HG03342 (cell line): Measurements from ENCODE around the gene ALDH3A1.

Experiments
- ATAC-seq: cut with Tn5 transposase; IDR thresholded peaks from one replicate; pipeline ENCODE4 v1.9.1; 2021; ENCODE audit warnings: mild to moderate bottlenecking, moderate library complexity; ENCODE audit not compliant: unreplicated experiment

ALDH3A1 gene

DNA sequence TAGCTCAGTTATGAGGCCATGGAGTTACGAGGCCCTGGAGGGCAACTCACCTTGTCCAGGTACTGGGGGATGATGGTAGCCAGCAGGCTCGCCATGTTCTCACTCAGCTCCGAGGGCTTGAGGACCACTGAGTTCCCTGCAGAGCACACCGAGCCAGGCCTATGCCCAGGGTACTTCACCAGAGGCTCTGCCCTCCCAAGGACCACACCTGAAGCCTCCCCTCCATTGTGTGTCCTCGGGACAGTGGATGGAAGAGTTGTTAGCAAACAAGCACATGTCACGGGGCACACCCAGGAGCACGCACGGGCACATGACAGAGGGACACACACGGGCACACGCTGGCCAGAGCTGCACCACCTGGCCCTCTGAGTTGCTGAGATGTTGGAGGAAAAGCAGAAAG lies 5.6 kb downstream of the ALDH3A1 start:
- ATAC-seq, result no peak

DNA sequence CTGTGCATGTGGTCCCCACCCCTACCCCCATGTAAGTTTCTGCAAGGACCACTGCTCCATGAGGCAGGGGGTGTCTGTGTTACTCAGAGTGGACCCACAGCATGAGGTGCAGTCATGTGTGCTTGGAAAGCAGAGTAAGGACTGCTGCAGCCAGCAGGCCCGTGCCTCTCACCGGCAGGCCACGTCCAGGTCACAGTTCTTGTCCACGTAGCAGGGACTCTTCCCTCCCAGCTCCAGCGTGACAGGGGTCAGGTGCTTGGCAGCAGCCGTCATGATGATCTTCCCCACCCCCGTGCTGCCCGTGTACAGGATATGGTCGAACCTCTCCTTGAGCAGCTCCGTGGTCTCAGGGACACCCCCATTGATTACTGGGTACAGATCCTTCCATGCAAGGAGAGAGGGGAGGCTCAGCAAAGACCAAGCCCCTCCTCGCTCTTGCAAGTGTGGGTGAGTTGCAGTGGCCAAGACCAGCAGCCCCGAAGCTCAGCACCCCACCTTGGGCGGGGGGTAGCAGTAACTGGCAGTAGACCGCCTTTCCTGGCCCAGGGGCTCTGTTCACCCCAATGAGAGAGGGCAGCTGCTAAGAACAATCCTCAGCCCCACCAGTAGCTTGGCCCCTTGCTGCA lies 6.2 kb downstream of the ALDH3A1 start:
- ATAC-seq, result no peak

DNA sequence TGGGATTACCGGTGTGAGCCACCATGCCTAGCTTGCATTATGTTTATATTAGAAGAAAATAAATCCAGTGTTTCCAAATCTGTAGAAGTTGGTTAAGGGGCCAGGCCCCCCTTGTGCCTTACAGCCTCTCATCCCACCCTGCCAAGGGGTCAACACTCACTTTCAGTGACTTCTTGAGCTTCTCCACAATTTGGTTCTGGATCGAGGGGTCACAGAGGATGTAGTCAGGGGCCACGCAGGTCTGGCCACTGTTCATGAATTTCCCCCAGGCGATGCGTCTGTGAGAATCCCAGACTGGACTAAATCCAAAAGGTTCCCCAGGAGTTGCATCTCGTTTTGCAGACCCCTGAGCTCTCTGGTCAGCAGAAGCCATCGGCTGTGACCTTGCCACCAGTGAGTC lies 7.2 kb downstream of the ALDH3A1 start:
- ATAC-seq, result no peak

DNA sequence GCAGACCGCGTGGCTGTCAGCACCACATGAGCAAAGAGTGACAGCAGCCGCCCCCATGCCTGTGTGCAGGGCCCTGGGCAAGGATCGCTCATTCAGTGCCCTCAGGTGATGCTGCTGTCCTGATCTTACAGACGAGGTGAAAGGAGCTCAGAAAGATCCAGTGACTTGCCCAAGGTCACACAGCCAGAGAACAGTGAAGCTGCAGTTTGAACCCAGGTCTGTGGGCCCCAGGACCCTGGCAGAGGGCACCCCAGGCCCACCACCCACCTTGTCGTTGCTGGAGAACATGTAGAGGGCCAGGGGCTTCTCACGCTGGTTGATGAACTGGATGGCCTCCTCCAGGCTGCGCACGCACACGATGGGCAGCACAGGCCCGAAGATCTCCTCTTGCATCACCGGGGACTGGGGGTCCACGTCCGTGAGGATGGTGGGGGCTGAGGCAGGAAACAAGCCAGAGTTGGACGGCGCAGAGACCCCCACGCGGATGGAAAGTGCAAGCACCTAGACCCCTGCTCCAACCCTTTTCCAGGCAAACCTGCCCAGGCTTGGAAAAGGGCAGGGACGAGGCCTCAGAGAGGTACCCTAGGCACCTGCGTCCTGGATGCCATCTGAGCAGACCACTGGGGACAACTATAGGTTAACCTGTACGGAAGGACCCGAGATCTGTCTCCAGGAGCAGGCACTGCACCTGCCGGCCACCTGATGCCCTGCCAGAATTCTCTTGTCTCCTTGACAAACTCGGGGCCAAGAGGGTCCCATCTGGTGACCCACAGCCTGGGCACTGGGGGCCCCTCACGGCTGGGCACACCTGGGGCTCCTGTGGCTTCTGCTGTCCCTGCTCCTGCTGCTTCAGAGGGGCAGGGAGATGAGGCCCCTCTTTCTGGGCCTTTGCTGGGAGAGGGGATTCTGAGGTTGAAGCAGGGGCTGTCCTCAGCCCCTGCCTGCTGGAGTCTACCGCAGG lies 8.6 kb downstream of the ALDH3A1 start:
- ATAC-seq, result no peak

DNA sequence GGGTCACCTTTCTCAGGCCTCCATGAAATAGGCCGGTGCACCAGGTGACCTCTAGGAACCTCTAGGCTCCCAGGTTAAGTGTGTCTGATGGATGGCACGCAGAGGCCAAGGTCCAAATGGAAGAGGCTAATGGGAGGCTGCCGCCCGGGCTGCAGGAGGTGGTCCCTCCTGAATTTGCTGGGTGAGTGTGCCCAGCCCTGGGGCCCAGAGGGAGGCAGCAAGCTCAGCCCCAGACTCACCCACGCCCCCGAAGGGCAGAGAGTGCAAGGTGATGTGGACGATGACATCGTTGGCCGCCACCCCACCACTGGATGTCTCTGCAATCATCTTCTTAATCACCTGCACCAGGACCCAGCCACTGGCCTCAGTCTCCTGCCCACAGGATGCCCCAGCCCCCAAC lies 9.3 kb downstream of the ALDH3A1 start:
- ATAC-seq, result no peak

DNA sequence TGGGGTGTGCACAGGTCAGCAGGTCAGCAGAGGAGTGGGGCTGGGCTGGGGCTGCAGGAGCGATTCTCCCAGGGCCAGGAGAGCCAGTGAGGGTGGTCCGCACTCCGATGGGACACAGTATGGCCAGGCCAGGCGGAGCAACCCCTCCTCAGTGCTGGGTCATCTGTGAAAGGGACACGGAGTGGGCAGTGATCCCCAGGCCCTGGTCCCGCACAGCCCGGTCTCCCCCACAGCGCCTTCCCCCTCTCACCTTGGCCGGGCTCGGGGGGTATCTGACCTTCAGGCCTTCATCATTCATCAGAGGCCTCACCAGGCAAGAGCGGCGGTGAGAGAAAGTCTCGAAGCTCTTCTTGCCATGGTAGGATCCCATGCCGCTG lies 10.0 kb downstream of the ALDH3A1 start:
- ATAC-seq, result no peak

DNA sequence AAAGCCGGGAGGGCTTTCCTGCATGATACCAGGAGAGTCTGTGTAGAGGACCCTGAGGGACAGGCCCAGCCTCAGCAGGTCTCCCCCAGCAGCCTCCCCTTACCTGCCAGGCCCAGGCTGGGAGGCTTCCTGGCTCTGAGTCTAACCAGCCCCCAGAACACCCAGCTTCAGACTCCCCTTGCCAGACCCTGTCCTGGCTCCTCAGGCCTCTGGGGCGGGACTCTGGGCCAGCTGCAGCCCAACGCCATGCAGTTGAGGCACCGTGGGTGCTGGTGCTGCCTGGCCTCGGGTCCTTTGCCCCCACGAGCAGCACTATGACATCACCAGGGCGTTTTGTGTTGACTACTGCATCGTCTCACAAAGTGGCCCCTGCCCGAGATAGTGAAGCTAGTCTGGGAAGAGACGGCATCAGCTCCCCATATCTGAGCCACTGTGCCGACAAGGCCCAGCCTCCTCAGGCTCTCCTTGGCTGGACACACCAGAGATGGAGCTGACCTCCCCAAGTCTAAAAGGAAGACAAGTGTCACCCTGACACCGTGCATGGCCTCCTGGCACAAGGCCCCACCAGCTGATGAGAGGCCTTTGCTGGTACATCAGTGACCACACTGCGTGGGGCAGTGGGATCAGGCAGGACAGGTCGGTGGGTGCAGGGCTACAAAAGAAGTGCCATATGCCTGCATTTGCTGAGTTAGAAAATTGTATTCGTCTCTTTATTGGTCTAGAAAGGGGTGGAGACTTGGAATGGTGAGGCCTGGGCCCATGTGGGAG lies 10.6 kb downstream of the ALDH3A1 start:
- no peak for ATAC-seq

DNA sequence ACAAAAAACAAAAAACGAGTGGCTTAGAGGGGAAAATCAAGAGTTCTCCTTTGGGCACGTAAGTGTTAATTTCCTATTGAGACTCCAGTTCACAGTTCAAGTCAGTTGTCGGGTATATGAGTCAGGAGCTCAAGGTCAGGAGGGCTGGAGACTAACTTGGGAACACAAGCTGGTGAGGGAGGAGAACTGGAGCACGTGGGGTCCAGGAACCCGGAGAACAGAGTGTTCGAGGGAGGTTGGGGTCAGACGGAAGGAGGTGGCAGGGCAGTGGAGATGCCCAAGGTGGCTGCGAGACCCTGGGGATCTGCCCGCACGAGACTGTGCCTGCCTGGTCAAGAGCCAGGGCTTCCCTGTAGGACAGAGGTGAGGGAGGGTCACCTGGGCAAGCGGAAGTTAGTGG lies 12.0 kb downstream of the ALDH3A1 start:
- ATAC-seq, result no peak

DNA sequence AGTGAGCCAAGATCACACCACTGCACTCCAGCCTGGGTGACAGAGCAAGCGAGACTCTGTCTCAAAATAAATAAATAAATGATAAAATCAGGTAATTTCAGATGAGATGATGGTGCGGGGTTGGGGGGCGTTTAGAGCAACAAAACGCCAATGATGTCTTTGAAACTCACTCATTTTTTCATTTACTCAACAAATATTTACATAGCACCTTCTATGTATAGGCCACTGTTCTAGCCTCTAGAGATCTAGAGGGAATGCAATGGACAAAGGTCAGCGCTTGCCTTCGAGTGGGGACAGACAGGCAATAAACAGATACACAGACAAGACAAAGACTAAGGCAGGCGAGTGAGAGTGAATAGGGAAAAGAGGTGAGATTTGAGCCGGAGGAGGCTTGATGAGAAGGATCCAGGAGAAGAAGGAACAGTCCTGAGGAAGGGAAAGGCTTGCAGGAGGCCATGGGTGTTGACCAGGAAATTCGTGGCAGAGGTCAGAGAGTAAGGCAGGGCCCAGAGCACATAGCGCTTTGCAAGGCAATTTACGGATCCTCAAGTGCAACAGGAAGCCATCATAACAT lies 14.1 kb downstream of the ALDH3A1 start:
- no peak for ATAC-seq

DNA sequence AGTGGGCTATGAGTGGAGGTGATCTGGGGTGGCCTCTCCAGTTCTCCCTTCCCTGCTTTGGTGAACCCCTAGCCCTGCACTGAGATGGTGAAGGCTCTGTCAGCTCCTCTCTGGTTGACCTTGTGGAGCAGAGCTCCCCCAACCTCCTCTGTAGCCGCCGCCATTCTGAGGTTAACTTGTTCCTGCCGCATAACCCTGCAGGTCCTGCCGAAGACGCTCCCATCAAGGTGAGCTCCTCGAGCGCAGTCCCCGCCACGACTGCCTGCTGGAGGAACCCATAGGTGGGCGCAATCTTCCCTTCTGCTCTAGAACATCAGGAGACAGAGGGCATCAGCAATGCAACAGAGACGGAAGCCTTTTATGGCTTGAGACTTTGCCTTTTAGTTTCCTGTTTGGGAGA lies 16.5 kb downstream of the ALDH3A1 start:
- no peak for ATAC-seq

DNA sequence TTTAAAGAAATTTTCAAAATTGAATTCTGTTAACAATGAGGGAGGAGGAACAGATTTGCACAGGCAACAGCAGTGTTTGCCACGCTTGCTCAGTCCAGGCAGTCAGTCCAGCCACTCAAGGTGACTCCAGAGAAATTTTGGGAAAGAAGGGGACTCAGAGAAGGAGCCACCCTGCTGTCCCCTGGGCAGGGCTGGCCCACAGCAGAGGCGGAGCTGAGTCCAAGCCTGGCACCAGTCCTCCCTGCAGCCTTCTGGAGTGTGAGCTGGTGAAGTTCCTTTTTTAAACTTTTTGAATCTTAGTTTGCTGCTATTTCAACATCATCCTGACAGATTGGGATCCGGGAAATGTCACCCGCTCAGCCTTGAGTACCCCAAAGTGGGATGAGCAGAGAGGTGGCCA lies 17.3 kb downstream of the ALDH3A1 start:
- ATAC-seq, result no peak

DNA sequence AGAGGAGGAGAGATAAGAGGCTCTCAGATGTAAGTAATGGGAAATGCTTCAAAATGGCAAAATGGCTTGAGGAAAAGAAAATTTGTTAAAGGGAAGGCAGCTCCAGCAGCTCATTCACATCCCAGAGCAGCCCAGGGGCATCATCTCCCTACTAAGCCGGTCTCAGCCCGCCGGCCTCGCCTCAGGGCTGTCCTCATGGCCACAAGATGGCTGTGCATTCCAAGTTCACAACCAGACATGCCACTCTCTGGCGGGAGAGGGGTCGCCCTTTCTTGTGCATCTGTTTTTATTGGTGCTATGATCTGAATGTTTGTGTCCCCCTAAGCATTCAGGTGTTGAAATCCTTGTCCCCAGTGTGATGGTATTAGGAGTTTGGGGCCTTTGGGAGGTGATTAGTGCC lies 18.2 kb downstream of the ALDH3A1 start:
- ATAC-seq, result no peak

DNA sequence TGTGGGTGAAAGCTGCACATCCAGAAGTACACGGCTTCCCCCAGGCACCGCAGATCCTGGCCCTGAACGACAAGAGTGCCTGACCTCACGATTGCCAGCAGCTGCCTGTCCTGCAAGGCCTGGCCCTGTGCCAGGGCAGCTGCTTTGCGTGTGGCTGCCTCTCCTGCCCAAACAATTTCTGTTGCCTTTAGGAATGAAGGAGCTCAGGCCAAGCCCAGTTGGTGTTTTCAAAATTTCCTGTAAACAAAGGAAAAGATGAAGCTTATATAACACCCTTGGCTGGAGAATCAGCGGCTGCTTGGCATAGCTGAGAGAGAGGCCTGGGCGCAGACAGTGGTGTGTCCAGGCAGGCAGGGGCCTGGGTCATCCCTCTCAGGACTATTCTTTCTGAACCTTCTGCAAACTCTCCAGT lies 20.0 kb downstream of the ALDH3A1 start:
- no peak for ATAC-seq

DNA sequence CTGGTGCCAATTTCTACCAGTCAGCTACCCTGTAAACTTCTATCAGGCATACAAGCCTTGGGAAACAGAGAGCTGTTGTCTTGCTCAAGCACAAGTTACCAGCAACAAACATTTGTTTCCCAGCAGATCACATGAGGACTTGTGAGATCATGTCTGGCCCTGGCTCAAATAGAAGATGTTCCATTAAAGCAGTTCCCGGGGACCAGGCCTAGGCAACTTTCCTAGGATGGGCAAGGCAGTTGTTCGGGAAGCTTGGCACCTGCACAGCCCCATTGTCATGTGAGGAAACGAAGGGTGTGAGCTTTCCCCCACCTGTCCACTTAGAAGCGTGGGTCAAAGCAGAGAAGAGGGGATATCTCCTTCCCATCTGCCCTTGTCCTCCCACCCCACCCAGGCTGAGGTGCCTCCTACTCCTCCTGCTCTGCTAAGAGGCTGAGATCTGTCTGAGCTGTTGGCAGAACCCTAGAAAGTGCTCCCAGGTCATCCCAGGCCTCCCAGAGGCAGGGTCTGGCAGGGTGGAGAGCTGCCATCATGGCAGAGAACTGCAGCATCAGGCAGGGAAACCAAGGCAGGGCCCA lies 20.5 kb downstream of the ALDH3A1 start:
- no peak for ATAC-seq

DNA sequence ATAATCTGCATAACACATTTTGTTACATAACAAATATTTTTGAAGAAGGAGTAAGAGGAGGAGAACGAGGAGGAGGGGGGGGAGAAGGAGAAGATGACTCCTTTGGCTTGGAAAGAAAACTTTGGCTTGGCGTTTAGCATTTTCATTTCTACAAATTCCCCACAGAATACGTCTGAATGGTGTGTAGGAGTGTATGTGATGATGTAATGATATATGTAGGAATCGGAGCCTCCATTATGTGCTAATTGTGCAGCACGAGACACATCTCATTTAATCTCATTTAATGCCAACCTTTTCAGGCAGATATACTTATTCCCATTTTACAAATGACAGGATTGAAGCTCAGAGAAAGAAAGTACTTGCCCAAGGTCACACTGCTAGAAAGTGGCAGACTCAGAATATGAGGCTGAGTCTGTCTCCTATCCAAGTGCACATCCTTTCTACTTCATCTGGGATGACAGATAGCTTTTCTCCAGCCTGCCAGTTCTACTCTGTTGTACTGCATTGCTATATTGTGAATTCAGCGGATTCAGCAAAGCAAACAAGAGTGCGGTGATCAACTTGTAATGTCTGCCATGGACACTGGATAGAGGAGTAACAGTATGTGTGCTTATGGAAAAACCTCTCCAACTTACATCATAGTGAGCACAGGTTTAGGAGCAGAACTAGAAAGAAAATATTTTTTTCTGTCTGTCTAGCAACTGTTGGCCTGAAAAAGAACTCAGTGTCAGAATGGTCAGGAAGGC lies 21.3 kb downstream of the ALDH3A1 start:
- no peak for ATAC-seq

DNA sequence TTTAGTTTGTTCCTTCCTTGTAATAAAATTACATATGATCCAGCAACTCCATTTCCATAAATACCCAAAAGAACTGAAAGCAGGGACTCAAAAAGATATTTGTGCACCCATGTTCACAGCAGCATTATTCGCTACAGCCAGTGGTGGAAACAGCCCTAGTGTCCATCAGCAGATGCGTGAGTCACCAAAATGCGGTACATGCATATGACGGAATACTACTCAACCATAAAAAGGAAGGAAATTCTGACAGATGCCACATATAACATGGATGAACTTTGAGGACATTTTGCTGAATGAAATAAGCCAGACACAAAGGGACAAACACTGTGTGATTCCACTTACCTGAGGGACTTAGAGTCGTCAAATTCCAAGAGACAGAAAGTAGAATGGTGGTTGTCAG lies 22.6 kb downstream of the ALDH3A1 start:
- ATAC-seq, result no peak

DNA sequence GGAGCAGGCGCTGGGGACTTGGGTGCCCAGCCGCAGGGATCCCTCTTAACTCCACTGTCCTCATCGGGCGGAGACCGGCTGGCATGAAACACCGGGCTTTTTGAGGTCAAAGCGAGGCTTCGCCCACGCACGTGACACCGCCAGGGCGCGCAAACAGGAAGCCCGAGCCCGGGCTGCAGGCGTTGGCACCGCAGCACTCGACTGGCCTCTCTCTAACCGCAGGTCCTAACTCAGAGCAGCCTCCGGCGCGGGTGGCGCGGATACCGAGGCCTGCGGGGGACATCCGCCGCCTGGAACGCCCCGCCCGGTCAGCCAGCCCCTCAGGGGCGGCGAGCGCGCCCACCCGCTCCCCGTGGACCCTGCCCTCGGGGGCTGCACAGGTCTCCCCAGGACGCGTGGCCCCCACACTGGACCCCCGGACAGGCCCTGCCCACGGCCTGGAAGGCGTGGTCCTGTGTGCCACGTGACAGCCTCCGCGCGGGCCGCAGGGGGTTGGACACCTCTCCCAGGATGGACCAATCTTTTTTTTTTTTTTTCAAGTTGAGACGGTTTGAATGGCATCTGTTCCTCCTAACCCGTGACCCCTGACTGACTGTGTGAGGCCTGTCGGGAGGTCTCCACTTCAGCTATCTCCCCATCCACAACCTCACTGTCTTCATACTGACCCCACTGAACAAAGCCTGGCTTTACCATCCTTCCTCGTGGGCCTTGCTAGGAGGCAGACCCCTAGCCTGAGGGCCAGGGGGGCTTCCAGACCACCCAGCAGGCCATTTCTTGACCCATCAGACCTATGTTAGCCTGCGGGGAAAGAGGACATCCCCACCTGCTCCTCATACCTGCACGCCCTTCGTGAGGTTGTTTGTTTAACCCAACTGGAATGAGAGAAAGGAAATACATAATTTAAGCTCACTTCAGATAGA lies 23.3 kb downstream of the ALDH3A1 start:
- ATAC-seq, result no peak

DNA sequence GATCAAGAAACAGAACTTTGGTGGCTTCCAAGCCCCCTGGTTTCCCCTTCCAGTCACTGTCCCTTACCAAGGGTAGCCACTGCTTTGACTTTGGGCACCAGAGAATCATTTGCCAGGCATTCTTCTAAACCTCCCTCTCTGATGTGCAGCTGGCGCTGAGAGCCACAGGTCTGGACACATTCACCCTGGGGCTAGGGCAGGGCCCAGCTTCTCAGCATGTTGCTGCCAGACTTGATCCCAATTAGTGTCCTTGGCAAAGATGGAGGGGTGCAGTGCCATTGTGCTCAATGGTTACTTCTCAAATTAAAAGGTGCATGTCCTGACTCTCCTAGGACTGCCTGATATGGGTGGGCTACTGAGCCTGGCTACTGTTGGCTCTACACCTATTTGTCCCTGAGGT lies 24.1 kb downstream of the ALDH3A1 start:
- ATAC-seq, result no peak
